Esophagus squamous epithelium (tissue), 5 donors: ENCODE measurements around the gene SOX21. TPM values are rescaled to one million over a fixed set of nuclear protein-coding genes. Genes with fewer than 3 reads are reported as not detected.

Experiments used
- DNase-seq: peaks from one replicate; lab custom pipeline; 2025; lab: John Stamatoyannopoulos, UW
- H3K27ac ChIP-seq, 4 donors: fragments of 200-600 bp; sonication (generic); one replicate each; pipeline ENCODE4 v1.5.1; 2016 to 2019; ENCODE audit warnings: mild to moderate bottlenecking in 1 of 4
- H3K27me3 ChIP-seq, 4 donors: fragments of 200-600 bp; sonication (generic); 1 replicate in 3 of 4; 2 replicates in 1 of 4; pipeline versions ENCODE4 v1.5.1 to v1.6.0; 2017 to 2021; ENCODE audit warnings: antibody characterized with exemption in 1 of 4
- H3K36me3 ChIP-seq, 3 donors: fragments of 200-600 bp; sonication (generic); one replicate each; pipeline ENCODE4 v1.5.1; 2016 to 2019
- H3K4me1 ChIP-seq, 3 donors: fragments of 200-600 bp; sonication (generic); one replicate each; pipeline ENCODE4 v1.5.1; 2017 to 2019
- H3K4me3 ChIP-seq, 4 donors: fragments of 200-600 bp; sonication (generic); 1 replicate in 3 of 4; 2 replicates in 1 of 4; pipeline ENCODE4 v1.5.1; 2016 to 2019; ENCODE audit warnings: mild to moderate bottlenecking in 2 of 4, moderate library complexity in 1 of 4
- H3K9me3 ChIP-seq, 3 donors: fragments of 200-600 bp; sonication (generic); one replicate each; pipeline ENCODE4 v1.5.1; 2016 to 2019
- POLR2A ChIP-seq, 4 donors: fragments of 450-650 bp; IDR thresholded peaks; one replicate each; pipeline ENCODE4 v1.6.1; 2017; ENCODE audit warnings: antibody characterized with exemption in 4 of 4, mild to moderate bottlenecking in 4 of 4, moderate library complexity in 3 of 4
- WGBS, 2 donors: methylation state at CpG; one replicate each; pipeline ENCODE4 v1.1.5; 2018; 5-methylcytosine and 5-hydroxymethylcytosine counted together
- intact Hi-C: fragments of 100-400 bp; cut with DNase I; formaldehyde crosslinking; loops from one replicate; pipeline ENCODE4 v1.15.0; 2022
- total RNA-seq, 4 donors: library from RNA; depleted of rRNA; stranded (reverse); fragments of >200 nt; gene quantifications; one replicate each; pipeline ENCODE4 v1.1.0, GENCODE V29; 2016
- TF ChIP-seq, protein P1 (sequence below), 6 experiments: fragments of 450-650 bp in 4 of 6; fragments of 200-600 bp in 2 of 6; sonication (generic) in 2 of 6; IDR thresholded peaks; one replicate each; pipeline ENCODE4 v1.5.1; 2016 to 2019; ENCODE audit warnings: antibody characterized with exemption in 6 of 6, mild to moderate bottlenecking in 4 of 6, moderate library complexity in 4 of 6
- donor health status: DM: yes; HTN: yes; CAD: no.

SOX21 gene
- total RNA-seq, 4 donors from 2014 or later: 6.7 to 11.6 (median 10.1) TPM

DNA sequence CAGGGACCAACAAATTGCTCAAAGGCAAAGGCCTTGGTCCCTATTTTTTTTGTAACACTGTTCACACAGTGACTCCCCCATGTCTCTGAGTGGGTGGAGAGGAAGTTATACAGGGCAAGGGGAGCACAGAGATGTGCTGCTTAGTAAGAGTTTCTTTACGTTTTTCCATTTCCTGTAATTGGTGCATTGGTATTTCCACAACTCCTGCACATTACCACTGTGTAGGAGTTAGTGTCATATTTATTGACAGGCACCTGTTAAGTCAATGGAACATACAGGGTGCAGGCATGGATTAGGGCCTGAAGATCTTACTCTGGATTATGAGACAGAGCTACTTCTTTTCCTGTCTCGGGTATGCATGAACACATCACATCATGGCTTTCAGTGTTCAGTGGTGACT is 45.2 kb downstream of the SOX21 start:
- peaks cover 0 to 19% (median 0%) of the 10 kb centered on the region in 4 donors for H3K27me3 ChIP-seq
- no peaks in the 10 kb centered on the region for H3K36me3 ChIP-seq
- DNase-seq: no peak
- no peak overlapping the region for H3K4me3 ChIP-seq
- no peaks in the 10 kb centered on the region for H3K4me1 ChIP-seq
- H3K27ac ChIP-seq: no peak overlapping the region
- no peaks in the 10 kb centered on the region for H3K9me3 ChIP-seq
- no peak for TF ChIP-seq POLR2A (IDR thresholded peaks at IDR 0.05)
- TF ChIP-seq, protein P1, sequence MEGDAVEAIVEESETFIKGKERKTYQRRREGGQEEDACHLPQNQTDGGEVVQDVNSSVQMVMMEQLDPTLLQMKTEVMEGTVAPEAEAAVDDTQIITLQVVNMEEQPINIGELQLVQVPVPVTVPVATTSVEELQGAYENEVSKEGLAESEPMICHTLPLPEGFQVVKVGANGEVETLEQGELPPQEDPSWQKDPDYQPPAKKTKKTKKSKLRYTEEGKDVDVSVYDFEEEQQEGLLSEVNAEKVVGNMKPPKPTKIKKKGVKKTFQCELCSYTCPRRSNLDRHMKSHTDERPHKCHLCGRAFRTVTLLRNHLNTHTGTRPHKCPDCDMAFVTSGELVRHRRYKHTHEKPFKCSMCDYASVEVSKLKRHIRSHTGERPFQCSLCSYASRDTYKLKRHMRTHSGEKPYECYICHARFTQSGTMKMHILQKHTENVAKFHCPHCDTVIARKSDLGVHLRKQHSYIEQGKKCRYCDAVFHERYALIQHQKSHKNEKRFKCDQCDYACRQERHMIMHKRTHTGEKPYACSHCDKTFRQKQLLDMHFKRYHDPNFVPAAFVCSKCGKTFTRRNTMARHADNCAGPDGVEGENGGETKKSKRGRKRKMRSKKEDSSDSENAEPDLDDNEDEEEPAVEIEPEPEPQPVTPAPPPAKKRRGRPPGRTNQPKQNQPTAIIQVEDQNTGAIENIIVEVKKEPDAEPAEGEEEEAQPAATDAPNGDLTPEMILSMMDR (IDR thresholded peaks at IDR 0.05): no peak
- 50 to 75% methylated on average over 1 to 2 of the region's 2 CpGs for WGBS, 2 donors
- intact Hi-C loops: no loop called here

DNA sequence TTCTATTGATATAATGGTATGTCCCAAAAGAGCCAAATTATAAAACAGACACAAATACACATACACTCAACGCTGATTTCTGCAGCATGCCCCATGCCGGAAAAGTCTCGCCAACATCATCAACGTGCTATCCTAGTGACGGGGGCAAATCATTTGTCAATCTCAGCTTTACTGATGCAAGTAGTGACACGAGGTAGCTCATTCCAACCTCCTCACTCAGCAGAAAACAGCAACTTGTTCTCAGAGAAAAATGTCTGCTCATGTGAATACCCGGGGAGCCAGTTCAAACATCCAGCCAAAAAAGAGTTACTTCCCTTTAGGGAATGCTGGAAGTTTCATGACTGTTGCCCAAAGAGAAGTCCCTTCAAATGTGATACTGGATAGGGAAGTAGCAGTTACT is 46.3 kb downstream of the SOX21 start:
- no peak overlapping the region for H3K27ac ChIP-seq
- TF ChIP-seq, protein P1 (IDR thresholded peaks at IDR 0.05): no peak
- TF ChIP-seq POLR2A (IDR thresholded peaks at IDR 0.05): no peak
- H3K9me3 ChIP-seq: no peaks in the 10 kb centered on the region
- H3K36me3 ChIP-seq: no peaks in the 10 kb centered on the region
- intact Hi-C loops: no loop called here
- 62% methylated on average over 7 of the region's 7 CpGs for WGBS, 2 donors
- no peak overlapping the region for H3K4me3 ChIP-seq
- no peak for DNase-seq
- peaks cover 0 to 24% (median 0%) of the 10 kb centered on the region in 4 donors for H3K27me3 ChIP-seq
- H3K4me1 ChIP-seq: peaks cover 0 to under 1% (median 0%) of the 10 kb centered on the region in 3 donors

DNA sequence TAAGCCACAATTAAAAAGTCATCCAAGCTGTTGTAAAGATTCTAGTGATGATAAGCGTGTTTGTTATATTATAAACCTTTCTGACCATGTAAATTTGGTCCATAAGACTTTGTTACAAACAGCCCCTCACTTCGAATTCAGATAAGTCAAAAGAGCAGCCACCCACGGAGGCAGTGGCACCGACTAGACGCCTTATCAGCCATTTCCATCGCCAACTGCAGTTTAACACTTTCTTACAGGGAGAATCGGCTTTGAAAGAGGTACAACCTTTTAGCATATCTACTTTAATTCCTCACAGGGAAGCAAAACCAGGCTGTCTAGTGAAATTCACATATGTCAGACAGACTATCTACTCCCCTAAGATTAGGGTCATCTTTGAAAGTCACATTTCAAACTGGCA is 47.5 kb downstream of the SOX21 start:
- H3K27me3 ChIP-seq: peaks cover 0 to 24% (median 0%) of the 10 kb centered on the region in 4 donors
- peaks cover 0 to 5% (median 0%) of the 10 kb centered on the region in 3 donors for H3K4me1 ChIP-seq
- no peaks in the 10 kb centered on the region for H3K36me3 ChIP-seq
- H3K27ac ChIP-seq: no peak overlapping the region
- WGBS, 2 donors: 68 to 69% methylated on average over 7 of the region's 7 CpGs
- no peak for DNase-seq
- no peak for TF ChIP-seq POLR2A (IDR thresholded peaks at IDR 0.05)
- TF ChIP-seq, protein P1 (IDR thresholded peaks at IDR 0.05): no peak
- H3K9me3 ChIP-seq: no peaks in the 10 kb centered on the region
- no peak overlapping the region for H3K4me3 ChIP-seq
- intact Hi-C loops: no loop called here

DNA sequence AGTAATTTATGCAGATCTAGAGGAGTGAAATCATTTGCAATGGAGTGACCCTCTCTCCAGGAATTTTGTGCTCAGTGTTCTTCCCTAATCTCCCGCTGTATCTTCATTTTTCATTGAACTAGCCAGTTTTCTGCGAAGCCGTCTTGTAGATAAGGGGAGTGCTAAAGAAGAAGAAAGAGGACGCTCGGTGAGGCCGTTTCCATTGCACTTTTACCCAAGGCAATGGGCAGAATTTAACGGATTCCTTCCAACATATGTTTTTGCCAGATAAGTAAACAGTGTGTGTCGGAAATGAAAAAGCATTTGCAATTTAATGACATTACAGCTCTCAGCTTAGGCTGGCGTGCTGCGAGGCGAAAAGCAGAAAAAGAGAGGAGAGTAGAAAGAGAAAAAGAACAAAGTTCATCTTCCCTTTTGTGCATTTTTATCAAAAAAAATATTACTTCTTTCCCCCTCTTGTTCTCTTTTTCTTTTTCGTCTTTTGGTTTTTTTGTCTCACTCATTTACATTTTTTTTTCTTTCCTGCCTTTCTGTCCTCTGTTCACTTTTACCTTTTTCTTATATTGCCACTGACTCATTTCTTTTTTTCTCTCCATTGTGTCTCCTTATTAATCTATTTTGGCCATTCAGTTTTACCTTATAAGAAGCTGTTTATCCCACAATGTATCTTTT is 49.9 kb downstream of the SOX21 start:
- no peak for DNase-seq
- WGBS, 2 donors: 49 to 61% methylated on average over 12 of the region's 12 CpGs
- H3K36me3 ChIP-seq: no peaks in the 10 kb centered on the region
- H3K27me3 ChIP-seq: peaks cover 0 to 24% (median 0%) of the 10 kb centered on the region in 4 donors
- intact Hi-C loops: no loop called here
- no peaks in the 10 kb centered on the region for H3K9me3 ChIP-seq
- no peak overlapping the region for H3K4me3 ChIP-seq
- no peak overlapping the region for H3K27ac ChIP-seq
- TF ChIP-seq, protein P1 (IDR thresholded peaks at IDR 0.05): no peak
- peaks cover 0 to 6% (median 0%) of the 10 kb centered on the region in 3 donors for H3K4me1 ChIP-seq

DNA sequence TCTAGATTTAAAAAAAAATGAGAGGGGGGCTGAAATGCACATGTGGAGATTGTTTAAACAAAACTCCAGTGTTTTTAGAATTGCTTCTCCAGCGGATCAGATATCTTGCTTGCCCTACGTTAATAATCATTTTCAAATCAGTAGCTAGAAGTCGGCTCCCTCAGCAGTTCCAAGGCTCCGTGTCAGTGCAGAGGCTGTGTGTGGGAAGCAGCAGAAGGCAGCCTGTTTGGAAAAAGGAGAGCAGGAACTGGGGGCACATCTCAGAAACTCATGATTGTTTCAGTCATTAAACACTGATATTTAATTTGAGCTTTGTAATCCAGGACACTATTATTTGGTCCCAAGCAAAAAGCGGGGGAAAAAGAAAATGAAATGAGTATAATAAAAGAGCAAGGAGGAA is 50.9 kb downstream of the SOX21 start:
- 66 to 75% methylated on average over 5 of the region's 5 CpGs for WGBS, 2 donors
- Histone ChIP-seq H3K4me1 (peaks cover 0 to 16% (median 0%) of the 10 kb centered on the region in 3 donors), H3K36me3 (no peaks in the 10 kb centered on the region), H3K27ac (no peak overlapping the region), H3K9me3 (no peaks in the 10 kb centered on the region), H3K27me3 (peaks cover 0 to 24% (median 0%) of the 10 kb centered on the region in 4 donors), H3K4me3 (no peak overlapping the region)
- intact Hi-C loops: no loop called here
- DNase-seq: no peak
- TF ChIP-seq, protein P1 (IDR thresholded peaks at IDR 0.05): no peak
- no peak for TF ChIP-seq POLR2A (IDR thresholded peaks at IDR 0.05)
